Activated gamma-delta T cell treated with anti-CD3 and anti-CD28 coated beads, Interleukin-2, amount 50 U/mL, for 16 hours (primary cell): Measurements from ENCODE around the gene CRHBP.
"Not testable (repeated sequence)": the region's sequence is repeated elsewhere in the genome, so short reads cannot be mapped to it uniquely, and the experiment has no call there.

Experiments
- DNase-seq: peaks from one replicate; pipeline ENCODE4 v3.0.0-alpha.2; 2020; ENCODE audit warnings: low read depth

The CRHBP gene

GRCh38 chr5:76952795-76953536 is at the start of gene CRHBP:
Gene CRHBP (plus strand): TSS chr5:76953045. CDS start chr5:76953135, 90 bp downstream.
- no peak for DNase-seq

GRCh38 chr5:76908166-76908565 is 44.7 kb upstream of the CRHBP start:
- no peak for DNase-seq

- DNase-seq, result not testable (repeated sequence)
Observed at GRCh38 chr5:76910344-76910933, 42.4 kb upstream of the CRHBP start.

GRCh38 chr5:76914671-76915070 is 38.2 kb upstream of the CRHBP start:
- DNase-seq, result not testable (repeated sequence)

GRCh38 chr5:76918539-76918938 is 34.3 kb upstream of the CRHBP start:
- no peak for DNase-seq

- no peak for DNase-seq
Observed at GRCh38 chr5:76920491-76920890, 32.4 kb upstream of the CRHBP start.

GRCh38 chr5:76926329-76927105 is 26.3 kb upstream of the CRHBP start:
- DNase-seq, result no peak

GRCh38 chr5:76927961-76928360 is 24.9 kb upstream of the CRHBP start:
- no peak for DNase-seq

GRCh38 chr5:76930083-76930482 is 22.8 kb upstream of the CRHBP start:
- DNase-seq, result no peak

GRCh38 chr5:76938177-76938576 is 14.7 kb upstream of the CRHBP start:
- DNase-seq, result no peak

GRCh38 chr5:76941000-76941399 is 11.8 kb upstream of the CRHBP start:
- DNase-seq, result no peak

- no peak for DNase-seq
Observed at GRCh38 chr5:76941442-76941841, 11.4 kb upstream of the CRHBP start.

- no peak for DNase-seq
Observed at GRCh38 chr5:76942581-76942980, 10.3 kb upstream of the CRHBP start.

- no peak for DNase-seq
Observed at GRCh38 chr5:76943006-76943405, 9.8 kb upstream of the CRHBP start.

- no peak for DNase-seq
Observed at GRCh38 chr5:76944638-76945037, 8.2 kb upstream of the CRHBP start.

GRCh38 chr5:76945238-76945637 is 7.6 kb upstream of the CRHBP start:
- DNase-seq, result not testable (repeated sequence)

GRCh38 chr5:76946090-76946489 is 6.8 kb upstream of the CRHBP start:
- DNase-seq, result no peak

- DNase-seq, result no peak
Observed at GRCh38 chr5:76947082-76947503, 5.8 kb upstream of the CRHBP start.

GRCh38 chr5:76953551-76954382 is 922 bp downstream of the CRHBP start:
- no peak for DNase-seq

GRCh38 chr5:76954383-76954763 is 1.5 kb downstream of the CRHBP start:
- DNase-seq, result no peak

- DNase-seq, result no peak
Observed at GRCh38 chr5:76956033-76956432, 3.2 kb downstream of the CRHBP start.
